Astrocyte of the spinal cord (primary cell): ENCODE measurements around the gene HINFP.

ENCODE experiments used
- DNase-seq: peaks from one replicate; pipeline ENCODE4 v3.0.0; 2011; ENCODE audit warnings: low read depth, low spot score
- H3K4me3 ChIP-seq: 2 replicates; pipeline ENCODE4 v1.5.1; 2011; ENCODE audit warnings: low read depth, mild to moderate bottlenecking, low read length, moderate library complexity
- CTCF ChIP-seq: IDR thresholded peaks from 2 replicates; pipeline ENCODE4 v1.5.1; 2012; ENCODE audit warnings: low read depth, mild to moderate bottlenecking, low read length, inconsistent platforms
- in situ Hi-C: cut with HindIII; loops from 2 replicates; pipeline ENCODE4 v1.10.0; 2017; ENCODE audit warnings: low sequenced_read_pairs

HINFP gene

DNA sequence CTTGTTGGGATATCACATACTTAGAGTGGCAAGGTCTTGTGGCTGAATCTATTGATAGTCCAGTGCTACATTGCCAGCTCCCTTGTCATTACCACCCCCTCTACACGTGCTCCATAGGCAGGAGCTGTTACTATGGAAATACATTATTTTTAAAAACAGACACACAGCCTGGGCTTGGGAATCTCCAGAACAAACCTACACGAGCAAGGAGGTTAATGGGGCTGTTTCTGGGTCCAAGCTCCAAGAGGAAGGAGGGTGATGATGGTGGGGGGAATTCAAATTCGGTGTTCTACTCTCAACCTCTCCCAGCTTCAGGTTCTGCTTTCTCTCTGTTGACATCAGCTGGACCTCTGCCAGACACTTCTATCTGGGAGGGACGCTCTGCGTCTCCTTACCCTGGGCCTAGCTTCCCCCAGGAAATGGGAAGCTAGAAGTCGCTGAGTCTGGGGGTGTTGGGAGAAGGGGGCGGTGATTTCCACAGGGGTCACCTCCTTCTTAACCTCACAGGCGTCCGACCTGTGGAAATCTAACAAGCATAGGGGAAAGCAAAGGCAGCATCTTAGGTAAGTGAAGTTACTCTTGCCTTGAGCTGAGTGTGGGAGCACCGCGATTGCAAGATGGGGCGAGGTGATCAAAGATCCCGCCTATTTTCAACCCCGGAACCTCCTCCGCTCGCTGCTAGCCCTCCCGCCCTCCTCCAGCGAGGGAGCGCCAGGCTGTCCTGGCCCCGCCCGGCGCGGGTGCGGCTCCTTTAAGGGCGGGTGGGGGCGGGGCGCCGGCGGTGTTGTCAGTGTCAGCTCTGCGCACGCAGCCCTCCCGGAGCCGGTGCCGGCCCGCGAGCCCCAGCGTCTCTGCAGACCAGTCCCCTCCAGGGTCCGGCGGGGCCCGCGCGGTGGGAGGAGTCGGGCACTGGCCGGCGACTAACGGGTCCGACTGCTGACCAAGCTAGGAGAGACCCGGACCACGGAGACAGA, 14.5 kb upstream of the HINFP start, which contains the start of gene C2CD2L:
TSS of gene C2CD2L (plus strand) at position 781 of the 974 bp plus-strand sequence. CDS start 398 bp downstream, outside the sequence.
- DNase-seq: peak; percentile 92
- peak within 1 kb of the TSS; percentile 77 for H3K4me3 ChIP-seq
- in situ Hi-C loops: no loop called here
- TF ChIP-seq CTCF: no peak

GRCh38 chr11:119107538-119108145, 13.7 kb upstream of the HINFP start:
- no peak for DNase-seq
- peak overlapping the region; percentile 77 for H3K4me3 ChIP-seq
- no peak for TF ChIP-seq CTCF
- in situ Hi-C loops: no loop called here

GRCh38 chr11:119108146-119108856, 13.1 kb upstream of the HINFP start:
- in situ Hi-C loops: no loop called here
- DNase-seq: no peak
- H3K4me3 ChIP-seq: peak overlapping the region; percentile 77
- no peak for TF ChIP-seq CTCF

GRCh38 chr11:119108857-119109221, 12.5 kb upstream of the HINFP start:
- H3K4me3 ChIP-seq: no peak overlapping the region
- no peak for DNase-seq
- TF ChIP-seq CTCF: no peak
- in situ Hi-C loops: no loop called here

DNA sequence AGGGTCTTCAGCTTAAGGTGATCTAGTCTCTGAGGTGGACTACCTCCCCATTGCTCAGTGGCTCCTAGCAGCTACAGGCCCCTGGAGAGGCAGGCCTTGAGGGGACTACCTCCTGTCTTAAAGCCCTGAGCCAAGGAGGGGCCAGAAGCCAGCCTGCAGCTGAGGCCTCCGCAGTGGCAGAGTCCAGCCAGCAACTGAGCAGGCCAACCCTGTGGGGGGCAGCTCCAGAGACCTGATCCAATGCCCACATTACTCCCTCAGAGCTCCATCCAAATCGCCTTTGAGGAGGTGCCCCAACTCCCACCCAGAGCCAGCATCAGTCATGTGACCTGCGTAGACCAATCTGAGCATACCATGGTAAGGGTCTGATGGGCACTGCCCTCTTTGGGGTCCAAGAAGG, 11.5 kb upstream of the HINFP start:
- in situ Hi-C loops: no loop called here
- no peak for DNase-seq
- no peak for TF ChIP-seq CTCF
- no peak overlapping the region for H3K4me3 ChIP-seq

DNA sequence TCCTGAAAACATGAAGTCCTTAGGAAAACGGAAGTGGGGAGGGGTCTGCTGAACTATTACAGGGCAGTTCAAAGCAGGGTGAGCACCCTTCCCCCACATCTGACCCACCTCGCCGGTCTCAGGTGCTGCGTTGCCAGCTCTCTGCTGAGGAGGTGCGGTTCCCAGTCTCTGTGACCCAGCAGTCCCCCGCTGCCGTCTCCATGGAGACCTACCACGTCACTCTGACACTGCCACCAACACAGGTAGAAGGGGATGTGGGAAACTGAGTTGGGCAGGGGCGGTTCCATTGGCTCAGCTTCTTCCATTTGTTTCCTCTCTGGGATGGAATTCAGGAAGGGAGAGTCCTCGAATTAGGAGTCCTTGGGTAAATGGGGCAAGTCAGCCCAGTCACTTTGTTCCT, 10.9 kb upstream of the HINFP start:
- in situ Hi-C loops: no loop called here
- no peak overlapping the region for H3K4me3 ChIP-seq
- TF ChIP-seq CTCF: no peak
- DNase-seq: no peak
